Keratinocyte (primary cell): ENCODE results near the gene DBP. TPM values are rescaled to one million over a fixed set of nuclear protein-coding genes. Genes with fewer than 3 reads are reported as not detected.

Experiments
- DNase-seq: peaks from one replicate; pipeline ENCODE4 v3.0.0-alpha.2; 2011; ENCODE audit warnings: low read depth, missing footprints, low spot score
- FAIRE-seq: peaks from 2 replicates; lab custom pipeline; 2011; peaks lifted over from hg19 to GRCh38; lab: Jason Lieb, UNC
- H2AFZ ChIP-seq: 2 replicates; pipeline ENCODE4 v1.6.0; 2012; ENCODE audit warnings: low read length, control low read depth, inconsistent platforms; ENCODE audit not compliant: control insufficient read depth
- H3K27ac ChIP-seq: 2 replicates; pipeline ENCODE4 v1.5.1; 2011; ENCODE audit warnings: low read length; ENCODE audit not compliant: control insufficient read depth, insufficient read depth
- H3K27me3 ChIP-seq: 3 replicates; pipeline ENCODE4 v1.6.0; 2011; ENCODE audit warnings: low read length; ENCODE audit not compliant: control insufficient read depth, insufficient read depth; ENCODE audit errors: extremely low read depth
- H3K36me3 ChIP-seq, 2 experiments: 2 replicates in 1 of 2; 3 replicates in 1 of 2; pipeline ENCODE4 v1.5.1; 2011; ENCODE audit warnings: low read length in 2 of 2, mild to moderate bottlenecking in 1 of 2; ENCODE audit not compliant: control insufficient read depth in 2 of 2, insufficient read depth in 2 of 2; ENCODE audit errors: extremely low read depth in 1 of 2
- H3K4me1 ChIP-seq: 3 replicates; pipeline ENCODE4 v1.5.1; 2011; ENCODE audit warnings: low read length; ENCODE audit not compliant: control insufficient read depth, insufficient read depth; ENCODE audit errors: extremely low read depth
- H3K4me2 ChIP-seq: 3 replicates; pipeline ENCODE4 v1.6.0; 2011; ENCODE audit warnings: low read depth, low read length; ENCODE audit not compliant: control insufficient read depth, insufficient read depth; ENCODE audit errors: extremely low read depth
- H3K4me3 ChIP-seq, 3 experiments: fragments of 200-600 bp in 1 of 3; sonication (generic) in 1 of 3; 2 replicates in 2 of 3; 3 replicates in 1 of 3; pipeline ENCODE4 v1.5.1; 2011 to 2016; ENCODE audit warnings: low read length in 3 of 3, mild to moderate bottlenecking in 3 of 3, control low read depth in 2 of 3, inconsistent platforms in 1 of 3, low read depth in 1 of 3, mixed read lengths in 1 of 3, mixed run types in 1 of 3, moderate library complexity in 1 of 3; ENCODE audit not compliant: control insufficient read depth in 2 of 3, insufficient read depth in 2 of 3; ENCODE audit errors: extremely low read depth in 1 of 3
- H3K79me2 ChIP-seq: 2 replicates; pipeline ENCODE4 v1.6.0; 2012; ENCODE audit warnings: low read length; ENCODE audit not compliant: control insufficient read depth, insufficient read depth
- H3K9ac ChIP-seq: 3 replicates; pipeline ENCODE4 v1.6.0; 2011; ENCODE audit warnings: low read length; ENCODE audit not compliant: control insufficient read depth, insufficient read depth; ENCODE audit errors: extremely low read depth
- H3K9me1 ChIP-seq: 3 replicates; pipeline ENCODE4 v1.6.0; 2011; ENCODE audit warnings: low read length; ENCODE audit not compliant: control insufficient read depth, insufficient read depth; ENCODE audit errors: extremely low read depth
- H3K9me3 ChIP-seq: 2 replicates; pipeline ENCODE4 v1.5.1; 2012; ENCODE audit warnings: low read depth, low read length; ENCODE audit not compliant: control insufficient read depth
- H4K20me1 ChIP-seq: 3 replicates; pipeline ENCODE4 v1.6.0; 2011; ENCODE audit warnings: low read length; ENCODE audit not compliant: control insufficient read depth, insufficient read depth; ENCODE audit errors: extremely low read depth
- EZH2 ChIP-seq: IDR thresholded peaks from one replicate; pipeline ENCODE4 v1.6.1; 2012; ENCODE audit warnings: inconsistent platforms, mild to moderate bottlenecking, low read length, moderate library complexity
- dilution Hi-C: fragments of 300-500 bp; cut with MboI; formaldehyde crosslinking; loops from one replicate; pipeline ENCODE4 v1.7.0; 2020; ENCODE audit warnings: low sequenced_read_pairs; ENCODE audit not compliant: extremely low pct_ligation_motif_present
- polyA plus RNA-seq, 5 experiments: library from polyadenylated mRNA; depleted of rRNA in 3 of 5; stranded (reverse) in 3 of 5; stranded (forward) in 1 of 5; unstranded in 1 of 5; fragments of >200 nt; gene quantifications; 1 replicate in 1 of 5; 2 replicates in 3 of 5; 3 replicates in 1 of 5; pipeline versions ENCODE4 v1.2.1 to v1.2.3, GENCODE V29; 2011 to 2012; ENCODE audit warnings: missing spikeins in 2 of 5, low read depth in 1 of 5, low replicate concordance in 1 of 5
- TF ChIP-seq, protein P1 (sequence below), 3 experiments: IDR thresholded peaks in 1 of 3; conservative IDR thresholded peaks in 1 of 3; optimal IDR thresholded peaks in 1 of 3; 2 replicates in 2 of 3; 3 replicates in 1 of 3; pipeline versions ENCODE3 to v1.5.1; 2011; ENCODE audit warnings: low read length in 3 of 3, mild to moderate bottlenecking in 3 of 3, moderate library complexity in 2 of 3, control low read depth in 1 of 3, inconsistent platforms in 1 of 3; ENCODE audit not compliant: insufficient read depth in 2 of 3; ENCODE audit errors: extremely low read depth in 1 of 3

The DBP gene
- polyA plus RNA-seq, 1 donor (not counting 4 experiments of a cell fraction or from before 2014, with no cell fraction given) = 1.0 TPM

DNA sequence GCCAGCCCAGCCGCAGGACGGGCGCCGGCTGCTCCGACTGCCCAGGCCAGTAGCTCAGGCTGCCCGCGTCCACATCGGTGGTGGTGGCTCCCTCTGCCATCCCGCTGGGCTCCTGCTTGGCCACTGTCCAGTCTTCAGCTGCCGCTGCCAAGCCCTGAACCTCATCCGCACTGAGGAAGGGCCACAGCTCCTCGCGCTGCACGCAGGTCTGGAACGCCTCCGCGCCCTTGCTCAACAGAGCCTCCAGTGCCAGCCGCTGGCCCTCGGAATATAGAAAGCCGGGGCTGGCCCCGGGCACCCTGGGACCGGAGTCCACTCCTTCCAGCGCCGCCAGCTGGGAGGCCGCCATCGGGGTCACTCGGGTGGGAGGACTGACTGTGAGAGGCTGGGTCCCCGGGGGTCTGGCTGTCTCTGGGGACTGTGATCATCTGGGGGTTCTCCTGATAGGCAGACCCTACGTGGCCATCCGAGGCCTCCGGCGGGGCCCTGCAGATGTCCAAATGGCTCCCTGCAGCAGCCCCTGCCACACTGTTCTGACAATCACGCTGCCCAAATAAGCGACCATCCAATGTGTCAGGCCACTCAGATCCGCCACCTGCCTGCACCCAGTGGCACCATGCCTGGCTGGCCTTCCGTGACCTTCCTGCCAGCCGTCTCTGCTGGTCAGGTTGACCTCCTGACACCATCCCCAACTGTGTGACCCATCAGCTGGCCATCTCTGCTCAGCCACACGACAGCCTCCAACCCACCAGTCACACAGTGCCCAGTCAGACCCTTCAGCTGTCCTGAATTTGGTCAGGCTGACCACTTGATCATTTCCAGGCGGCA, 23.9 kb downstream of the DBP start:
- no peak overlapping the region for H3K4me3 ChIP-seq
- H2AFZ ChIP-seq = no peak overlapping the region
- DNase-seq = no peak
- H3K4me1 ChIP-seq = peaks cover 33% of the 10 kb centered on the region
- H3K9ac ChIP-seq = no peak overlapping the region
- no peak for FAIRE-seq
- H3K9me3 ChIP-seq = no peaks in the 10 kb centered on the region
- dilution Hi-C loops = no loop called here
- peaks cover 29% of the 10 kb centered on the region for H3K79me2 ChIP-seq
- no peaks in the 10 kb centered on the region for H3K27me3 ChIP-seq
- H3K27ac ChIP-seq = no peak overlapping the region
- no peak overlapping the region for H3K4me2 ChIP-seq
- peaks cover 20 to 35% of the 10 kb centered on the region in 2 experiments for H3K36me3 ChIP-seq
- H4K20me1 ChIP-seq = peaks cover 32% of the 10 kb centered on the region
- TF ChIP-seq, protein P1, sequence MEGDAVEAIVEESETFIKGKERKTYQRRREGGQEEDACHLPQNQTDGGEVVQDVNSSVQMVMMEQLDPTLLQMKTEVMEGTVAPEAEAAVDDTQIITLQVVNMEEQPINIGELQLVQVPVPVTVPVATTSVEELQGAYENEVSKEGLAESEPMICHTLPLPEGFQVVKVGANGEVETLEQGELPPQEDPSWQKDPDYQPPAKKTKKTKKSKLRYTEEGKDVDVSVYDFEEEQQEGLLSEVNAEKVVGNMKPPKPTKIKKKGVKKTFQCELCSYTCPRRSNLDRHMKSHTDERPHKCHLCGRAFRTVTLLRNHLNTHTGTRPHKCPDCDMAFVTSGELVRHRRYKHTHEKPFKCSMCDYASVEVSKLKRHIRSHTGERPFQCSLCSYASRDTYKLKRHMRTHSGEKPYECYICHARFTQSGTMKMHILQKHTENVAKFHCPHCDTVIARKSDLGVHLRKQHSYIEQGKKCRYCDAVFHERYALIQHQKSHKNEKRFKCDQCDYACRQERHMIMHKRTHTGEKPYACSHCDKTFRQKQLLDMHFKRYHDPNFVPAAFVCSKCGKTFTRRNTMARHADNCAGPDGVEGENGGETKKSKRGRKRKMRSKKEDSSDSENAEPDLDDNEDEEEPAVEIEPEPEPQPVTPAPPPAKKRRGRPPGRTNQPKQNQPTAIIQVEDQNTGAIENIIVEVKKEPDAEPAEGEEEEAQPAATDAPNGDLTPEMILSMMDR (optimal IDR thresholded peaks at IDR 0.05 in 1 of 3, IDR thresholded peaks at IDR 0.05 in 1 of 3, conservative IDR thresholded peaks at IDR 0.05 in 1 of 3; ENCODE audit: extremely low read depth in 1 of 3, insufficient read depth in 2 of 3, low read length in 3 of 3) = no peak
- no peak for TF ChIP-seq EZH2
- peaks cover 5% of the 10 kb centered on the region for H3K9me1 ChIP-seq

DNA sequence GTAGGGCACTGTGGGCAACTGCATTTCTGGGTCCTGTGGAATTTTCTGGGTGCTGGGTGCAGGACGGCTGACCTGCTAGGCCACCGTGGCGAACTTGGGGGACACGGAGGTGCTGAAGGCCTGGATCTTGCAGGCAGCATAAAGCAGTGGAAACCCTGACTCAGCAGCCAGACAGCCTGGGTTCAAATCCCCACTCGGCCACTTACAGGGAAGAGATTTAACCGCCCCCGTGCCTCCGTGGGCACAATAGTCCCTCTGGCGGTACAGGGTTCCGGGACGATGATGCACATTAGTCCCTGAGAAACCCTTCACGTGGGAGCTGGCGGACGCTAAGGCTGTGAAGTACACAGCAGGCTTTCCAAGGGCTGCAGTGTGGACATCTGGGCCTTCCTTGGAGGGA, 25.3 kb downstream of the DBP start:
- Histone ChIP-seq H2AFZ (no peak overlapping the region), H3K9me3 (no peaks in the 10 kb centered on the region), H3K9me1 (peaks cover 5% of the 10 kb centered on the region), H3K9ac (no peak overlapping the region), H3K27ac (no peak overlapping the region), H3K79me2 (peaks cover 16% of the 10 kb centered on the region), H3K4me2 (no peak overlapping the region), H3K4me3 (no peak overlapping the region), H3K27me3 (no peaks in the 10 kb centered on the region), H3K4me1 (peaks cover 23% of the 10 kb centered on the region), H3K36me3 (peaks cover 15 to 21% of the 10 kb centered on the region in 2 experiments), H4K20me1 (peaks cover 19% of the 10 kb centered on the region)
- TF ChIP-seq, protein P1 (optimal IDR thresholded peaks at IDR 0.05 in 1 of 3, IDR thresholded peaks at IDR 0.05 in 1 of 3, conservative IDR thresholded peaks at IDR 0.05 in 1 of 3; ENCODE audit: extremely low read depth in 1 of 3, insufficient read depth in 2 of 3, low read length in 3 of 3) = no peak
- TF ChIP-seq EZH2 = no peak
- FAIRE-seq = no peak
- DNase-seq = no peak
- dilution Hi-C loops = no loop called here
